Stromal cell of bone marrow (primary cell): Measurements from ENCODE around the gene TRPM2.

ENCODE experiments used
- DNase-seq: peaks from one replicate; pipeline ENCODE4 v3.0.0-alpha.2; 2012; ENCODE audit warnings: low read depth

The TRPM2 gene

GRCh38 chr21:44431300-44431699 is 77.9 kb downstream of the TRPM2 start:
- no peak for DNase-seq

- DNase-seq: no peak
Observed at GRCh38 chr21:44432841-44433790, 79.7 kb downstream of the TRPM2 start.

GRCh38 chr21:44433791-44434567 is 80.6 kb downstream of the TRPM2 start:
- no peak for DNase-seq

- DNase-seq: no peak
Observed at GRCh38 chr21:44434568-44434925, 81.1 kb downstream of the TRPM2 start.

- no peak for DNase-seq
Observed at GRCh38 chr21:44434936-44435635, 81.7 kb downstream of the TRPM2 start.

DNA sequence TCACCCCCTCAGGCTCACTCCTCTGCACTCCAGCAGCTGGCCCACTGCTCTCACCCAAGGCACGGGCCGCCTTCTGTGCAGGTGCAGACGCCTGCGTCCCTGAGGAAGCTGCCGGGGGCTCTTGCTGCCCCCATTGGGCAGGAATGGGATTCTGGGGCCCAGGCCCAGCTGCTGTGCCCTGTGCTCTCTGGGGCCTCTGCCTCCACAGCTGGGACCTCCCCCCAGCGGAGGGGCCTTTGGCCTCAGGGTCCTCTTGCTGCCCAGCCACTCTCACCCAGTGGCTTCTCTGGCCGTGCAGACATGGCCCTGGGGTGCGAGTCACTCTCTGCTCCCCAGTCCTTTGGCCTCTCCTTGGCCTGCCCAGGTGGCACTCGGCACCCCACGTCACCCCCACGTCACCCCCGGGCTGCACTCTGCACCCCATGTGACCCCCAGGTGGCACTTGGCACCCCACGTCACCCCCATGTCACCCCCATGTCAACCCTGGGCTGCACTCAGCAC is 82.7 kb downstream of the TRPM2 start:
- DNase-seq: no peak

DNA sequence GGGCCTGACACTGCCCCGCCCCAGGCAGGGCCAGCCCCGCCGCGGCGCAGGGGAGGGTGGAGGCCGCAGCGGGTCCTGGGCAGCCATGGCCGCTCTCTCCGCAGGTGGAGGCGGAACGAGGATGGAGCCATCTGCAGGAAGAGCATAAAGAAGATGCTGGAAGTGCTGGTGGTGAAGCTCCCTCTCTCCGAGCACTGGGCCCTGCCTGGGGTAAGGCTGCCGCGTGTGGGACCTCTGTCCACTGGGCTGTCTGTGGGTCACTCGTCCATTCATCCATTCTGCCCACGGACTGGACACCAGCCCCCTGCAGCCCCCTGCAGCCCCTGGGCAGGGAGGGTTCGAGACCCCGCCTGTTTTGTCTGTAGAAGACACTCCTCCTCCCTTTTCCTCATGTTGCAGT is 83.5 kb downstream of the TRPM2 start:
- no peak for DNase-seq

DNA sequence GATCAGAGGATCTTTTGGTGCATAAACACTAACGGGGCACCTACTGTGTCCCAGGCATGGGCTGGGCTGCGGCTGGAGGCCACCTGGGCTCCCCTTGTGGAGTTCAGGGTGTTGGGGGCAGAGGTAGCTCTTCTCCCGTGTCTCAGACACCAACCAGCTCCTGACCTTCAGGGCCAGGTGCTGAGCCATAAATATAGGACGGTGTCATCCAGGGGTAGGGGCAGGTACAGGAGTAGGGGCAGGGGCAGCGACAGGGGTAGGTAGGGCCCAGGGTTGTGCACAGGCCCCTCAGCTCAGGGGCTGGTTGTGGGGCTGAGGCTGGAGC is 83.9 kb downstream of the TRPM2 start:
- DNase-seq: no peak

GRCh38 chr21:44437696-44438431 is 84.4 kb downstream of the TRPM2 start:
- no peak for DNase-seq

DNA sequence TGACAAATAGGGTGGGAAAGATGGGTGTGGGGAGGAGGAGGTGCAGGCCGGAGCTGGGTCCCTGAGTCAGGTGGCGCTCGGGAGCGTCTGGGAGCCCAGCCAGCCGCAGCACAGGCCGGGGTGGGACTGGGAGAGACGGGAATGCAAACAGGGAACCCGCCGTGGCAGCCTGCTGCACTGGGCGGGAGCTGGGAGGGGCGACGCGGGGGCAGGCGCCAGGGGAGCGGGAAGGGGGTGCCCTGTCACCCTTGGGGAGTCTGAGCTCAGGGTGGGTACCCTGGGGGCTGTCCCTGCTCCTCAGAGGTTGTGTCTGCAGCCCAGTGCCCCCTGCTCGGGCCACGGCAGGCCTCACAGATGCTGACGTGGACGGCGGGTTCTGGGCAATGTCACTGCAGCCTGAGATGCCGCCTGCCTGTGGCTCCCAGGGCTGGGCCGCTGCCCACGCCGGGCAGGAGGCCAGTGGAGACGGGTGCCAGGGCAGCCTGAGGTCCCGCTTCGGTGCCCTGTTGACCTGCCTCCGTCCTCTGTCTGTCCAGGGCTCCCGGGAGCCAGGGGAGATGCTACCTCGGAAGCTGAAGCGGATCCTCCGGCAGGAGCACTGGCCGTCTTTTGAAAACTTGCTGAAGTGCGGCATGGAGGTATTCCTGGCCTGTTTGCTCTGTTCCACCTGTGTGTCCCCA is 85.2 kb downstream of the TRPM2 start:
- no peak for DNase-seq

DNA sequence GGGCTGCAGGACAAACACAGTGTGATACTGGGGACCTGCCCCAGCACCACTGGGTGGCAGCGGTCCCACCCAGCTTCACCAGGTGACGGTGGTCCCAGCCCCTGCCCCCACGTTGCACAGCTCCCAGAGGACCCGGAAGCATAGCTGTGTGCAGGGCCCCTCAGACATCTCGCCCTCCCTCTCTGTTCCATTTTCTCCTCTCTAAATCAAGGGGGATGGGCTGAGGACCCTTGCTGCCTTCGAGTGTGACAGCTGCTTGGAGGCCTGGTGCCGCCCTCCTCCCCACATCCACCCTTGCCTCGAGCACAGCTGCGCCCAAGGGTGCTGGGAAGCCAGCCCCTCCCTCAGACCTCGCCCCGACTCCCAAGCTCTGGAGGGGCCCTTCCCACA is 85.8 kb downstream of the TRPM2 start:
- no peak for DNase-seq

DNA sequence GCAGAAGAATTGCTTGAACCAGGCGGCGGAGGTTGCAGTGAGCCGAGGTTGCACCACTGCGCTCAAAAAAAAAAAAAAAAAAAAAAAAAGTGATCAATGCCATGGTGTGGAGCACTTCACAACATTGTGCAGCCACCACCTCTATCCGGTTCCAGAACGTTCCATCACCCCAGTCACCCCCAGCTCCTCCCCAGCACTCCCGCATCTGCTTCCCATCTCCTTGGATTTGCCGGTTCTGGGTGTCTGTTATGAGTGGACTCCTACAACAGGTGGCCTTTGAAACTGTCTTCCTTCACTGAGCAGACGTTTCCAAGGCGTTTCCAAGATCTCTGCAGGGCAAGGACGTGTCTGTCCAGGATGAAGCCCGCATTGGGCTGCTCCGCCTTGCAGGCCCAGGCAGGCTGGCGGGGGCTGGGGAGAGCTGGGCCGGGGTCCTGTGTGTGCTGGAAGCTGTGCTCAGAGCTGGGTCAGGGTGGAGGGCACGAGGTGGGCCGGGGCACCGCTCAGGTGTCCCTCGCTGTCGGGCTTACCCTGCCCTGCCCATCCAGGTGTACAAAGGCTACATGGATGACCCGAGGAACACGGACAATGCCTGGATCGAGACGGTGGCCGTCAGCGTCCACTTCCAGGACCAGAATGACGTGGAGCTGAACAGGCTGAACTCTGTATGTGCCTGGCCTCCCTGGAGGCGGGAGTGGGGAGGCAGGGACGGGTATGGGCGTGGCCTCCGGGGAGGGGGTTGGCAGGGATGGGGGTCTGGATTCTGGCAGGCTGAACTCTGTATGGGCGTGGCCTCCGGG is 87.0 kb downstream of the TRPM2 start:
- no peak for DNase-seq

DNA sequence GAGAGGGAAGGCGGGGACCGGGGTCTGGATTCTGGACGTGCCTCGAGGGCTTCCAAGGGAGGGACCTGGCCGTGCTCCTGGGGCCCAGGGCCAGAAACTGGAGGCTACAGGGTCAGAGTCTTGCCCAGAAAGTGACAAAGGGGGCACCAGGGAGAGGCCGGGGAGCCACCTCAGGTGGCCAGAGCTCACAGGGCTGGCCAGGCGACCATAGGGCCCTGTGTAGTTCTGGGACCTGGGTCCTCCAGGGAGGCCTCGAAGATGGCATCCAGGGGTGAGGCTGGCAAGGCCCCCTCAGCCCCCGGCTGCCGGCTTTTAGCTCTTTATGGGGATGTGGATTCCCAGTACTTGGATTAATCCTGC is 87.6 kb downstream of the TRPM2 start:
- DNase-seq: no peak

DNA sequence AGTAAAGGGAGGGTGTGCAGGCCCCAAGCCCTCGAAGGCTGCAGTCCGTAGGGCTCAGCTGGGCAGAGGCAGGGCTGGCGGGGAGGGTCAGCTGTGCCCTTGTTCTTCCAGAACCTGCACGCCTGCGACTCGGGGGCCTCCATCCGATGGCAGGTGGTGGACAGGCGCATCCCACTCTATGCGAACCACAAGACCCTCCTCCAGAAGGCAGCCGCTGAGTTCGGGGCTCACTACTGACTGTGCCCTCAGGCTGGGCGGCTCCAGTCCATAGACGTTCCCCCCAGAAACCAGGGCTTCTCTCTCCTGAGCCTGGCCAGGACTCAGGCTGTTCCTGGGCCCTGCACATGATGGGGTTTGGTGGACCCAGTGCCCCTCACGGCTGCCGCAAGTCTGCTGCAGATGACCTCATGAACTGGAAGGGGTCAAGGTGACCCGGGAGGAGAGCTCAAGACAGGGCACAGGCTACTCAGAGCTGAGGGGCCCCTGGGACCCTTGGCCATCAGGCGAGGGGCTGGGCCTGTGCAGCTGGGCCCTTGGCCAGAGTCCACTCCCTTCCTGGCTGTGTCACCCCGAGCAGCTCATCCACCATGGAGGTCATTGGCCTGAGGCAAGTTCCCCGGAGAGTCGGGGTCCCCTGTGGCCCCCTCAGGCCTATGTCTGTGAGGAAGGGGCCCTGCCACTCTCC is 88.3 kb downstream of the TRPM2 start:
- no peak for DNase-seq

GRCh38 chr21:44442266-44443125 is 89.1 kb downstream of the TRPM2 start:
- no peak for DNase-seq

- DNase-seq: no peak
Observed at GRCh38 chr21:44443291-44443890, 90.0 kb downstream of the TRPM2 start.

- no peak for DNase-seq
Observed at GRCh38 chr21:44443891-44444285, 90.5 kb downstream of the TRPM2 start.

- DNase-seq: no peak
Observed at GRCh38 chr21:44444286-44444931, 91.0 kb downstream of the TRPM2 start.
